ENCODE data around the gene GNG7.

DNA sequence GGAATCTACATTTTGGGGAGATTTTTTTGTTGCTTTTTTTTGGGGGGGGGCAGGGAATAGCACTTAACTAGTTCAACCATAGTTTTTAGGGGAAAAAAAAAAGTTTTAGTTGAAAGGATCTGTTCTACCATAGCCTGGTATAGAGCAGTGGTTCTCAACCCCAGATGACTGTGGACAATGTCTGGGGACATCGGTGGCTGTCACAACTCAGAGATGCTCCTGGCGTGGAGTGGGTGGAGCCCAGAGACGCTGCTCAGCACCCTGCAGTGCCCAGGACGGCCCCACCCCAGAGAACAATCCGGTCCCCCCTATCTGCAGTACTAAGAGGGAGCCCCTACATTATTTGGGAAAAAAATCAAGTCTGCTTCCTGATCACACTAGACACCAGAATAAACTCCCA, 8.3 kb downstream of the GNG7 start:
- TF ChIP-seq RAD21 (IDR thresholded peaks at IDR 0.05; ENCODE audit: insufficient read depth, low read depth, low read length) (no peak), ETV6 (conservative IDR thresholded peaks at IDR 0.05 in 1 of 2, IDR thresholded peaks at IDR 0.05 in 1 of 2; ENCODE audit: borderline replicate concordance in 1 of 2, low read depth in 1 of 2) (no peak), SREBF2 (IDR thresholded peaks at IDR 0.05; ENCODE audit: low read length) (no peak), TAF1 (IDR thresholded peaks at IDR 0.05; ENCODE audit: borderline replicate concordance, low read depth, low read length) (no peak), ZNF217 (IDR thresholded peaks at IDR 0.05) (no peak), MTA3 (IDR thresholded peaks at IDR 0.05; ENCODE audit: borderline replicate concordance, low read length) (no peak)
- TF ChIP-seq, protein P1, sequence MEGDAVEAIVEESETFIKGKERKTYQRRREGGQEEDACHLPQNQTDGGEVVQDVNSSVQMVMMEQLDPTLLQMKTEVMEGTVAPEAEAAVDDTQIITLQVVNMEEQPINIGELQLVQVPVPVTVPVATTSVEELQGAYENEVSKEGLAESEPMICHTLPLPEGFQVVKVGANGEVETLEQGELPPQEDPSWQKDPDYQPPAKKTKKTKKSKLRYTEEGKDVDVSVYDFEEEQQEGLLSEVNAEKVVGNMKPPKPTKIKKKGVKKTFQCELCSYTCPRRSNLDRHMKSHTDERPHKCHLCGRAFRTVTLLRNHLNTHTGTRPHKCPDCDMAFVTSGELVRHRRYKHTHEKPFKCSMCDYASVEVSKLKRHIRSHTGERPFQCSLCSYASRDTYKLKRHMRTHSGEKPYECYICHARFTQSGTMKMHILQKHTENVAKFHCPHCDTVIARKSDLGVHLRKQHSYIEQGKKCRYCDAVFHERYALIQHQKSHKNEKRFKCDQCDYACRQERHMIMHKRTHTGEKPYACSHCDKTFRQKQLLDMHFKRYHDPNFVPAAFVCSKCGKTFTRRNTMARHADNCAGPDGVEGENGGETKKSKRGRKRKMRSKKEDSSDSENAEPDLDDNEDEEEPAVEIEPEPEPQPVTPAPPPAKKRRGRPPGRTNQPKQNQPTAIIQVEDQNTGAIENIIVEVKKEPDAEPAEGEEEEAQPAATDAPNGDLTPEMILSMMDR (IDR thresholded peaks at IDR 0.05 in 2 of 3, conservative IDR thresholded peaks at IDR 0.05 in 1 of 3; ENCODE audit: control insufficient read depth in 2 of 3, extremely low read depth in 1 of 3, insufficient read depth in 1 of 3, low read depth in 3 of 3, low read length in 3 of 3): no peak
- TF ChIP-seq, protein P2, sequence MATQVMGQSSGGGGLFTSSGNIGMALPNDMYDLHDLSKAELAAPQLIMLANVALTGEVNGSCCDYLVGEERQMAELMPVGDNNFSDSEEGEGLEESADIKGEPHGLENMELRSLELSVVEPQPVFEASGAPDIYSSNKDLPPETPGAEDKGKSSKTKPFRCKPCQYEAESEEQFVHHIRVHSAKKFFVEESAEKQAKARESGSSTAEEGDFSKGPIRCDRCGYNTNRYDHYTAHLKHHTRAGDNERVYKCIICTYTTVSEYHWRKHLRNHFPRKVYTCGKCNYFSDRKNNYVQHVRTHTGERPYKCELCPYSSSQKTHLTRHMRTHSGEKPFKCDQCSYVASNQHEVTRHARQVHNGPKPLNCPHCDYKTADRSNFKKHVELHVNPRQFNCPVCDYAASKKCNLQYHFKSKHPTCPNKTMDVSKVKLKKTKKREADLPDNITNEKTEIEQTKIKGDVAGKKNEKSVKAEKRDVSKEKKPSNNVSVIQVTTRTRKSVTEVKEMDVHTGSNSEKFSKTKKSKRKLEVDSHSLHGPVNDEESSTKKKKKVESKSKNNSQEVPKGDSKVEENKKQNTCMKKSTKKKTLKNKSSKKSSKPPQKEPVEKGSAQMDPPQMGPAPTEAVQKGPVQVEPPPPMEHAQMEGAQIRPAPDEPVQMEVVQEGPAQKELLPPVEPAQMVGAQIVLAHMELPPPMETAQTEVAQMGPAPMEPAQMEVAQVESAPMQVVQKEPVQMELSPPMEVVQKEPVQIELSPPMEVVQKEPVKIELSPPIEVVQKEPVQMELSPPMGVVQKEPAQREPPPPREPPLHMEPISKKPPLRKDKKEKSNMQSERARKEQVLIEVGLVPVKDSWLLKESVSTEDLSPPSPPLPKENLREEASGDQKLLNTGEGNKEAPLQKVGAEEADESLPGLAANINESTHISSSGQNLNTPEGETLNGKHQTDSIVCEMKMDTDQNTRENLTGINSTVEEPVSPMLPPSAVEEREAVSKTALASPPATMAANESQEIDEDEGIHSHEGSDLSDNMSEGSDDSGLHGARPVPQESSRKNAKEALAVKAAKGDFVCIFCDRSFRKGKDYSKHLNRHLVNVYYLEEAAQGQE (IDR thresholded peaks at IDR 0.05; ENCODE audit: low read depth, low read length): no peak

Data from GM12878 (cell line).